Choroid plexus epithelial cell (primary cell): ENCODE results near the gene ENOX2.
"Not testable (repeated sequence)": the region's sequence is repeated elsewhere in the genome, so short reads cannot be mapped to it uniquely, and the experiment has no call there.

Experiments used
- DNase-seq: peaks from one replicate; pipeline ENCODE4 v3.0.0-alpha.2; 2010; ENCODE audit warnings: low read depth
- H3K4me3 ChIP-seq: 2 replicates; pipeline ENCODE4 v1.5.1; 2011; ENCODE audit warnings: low read depth, mild to moderate bottlenecking, control low read depth, low read length, moderate library complexity
- TF ChIP-seq, protein P1 (sequence below): conservative IDR thresholded peaks from 2 replicates; pipeline ENCODE4 v1.5.1; 2011; ENCODE audit warnings: low read depth, mild to moderate bottlenecking, control low read depth, inconsistent platforms, low read length, moderate library complexity

The ENOX2 gene, protein sequence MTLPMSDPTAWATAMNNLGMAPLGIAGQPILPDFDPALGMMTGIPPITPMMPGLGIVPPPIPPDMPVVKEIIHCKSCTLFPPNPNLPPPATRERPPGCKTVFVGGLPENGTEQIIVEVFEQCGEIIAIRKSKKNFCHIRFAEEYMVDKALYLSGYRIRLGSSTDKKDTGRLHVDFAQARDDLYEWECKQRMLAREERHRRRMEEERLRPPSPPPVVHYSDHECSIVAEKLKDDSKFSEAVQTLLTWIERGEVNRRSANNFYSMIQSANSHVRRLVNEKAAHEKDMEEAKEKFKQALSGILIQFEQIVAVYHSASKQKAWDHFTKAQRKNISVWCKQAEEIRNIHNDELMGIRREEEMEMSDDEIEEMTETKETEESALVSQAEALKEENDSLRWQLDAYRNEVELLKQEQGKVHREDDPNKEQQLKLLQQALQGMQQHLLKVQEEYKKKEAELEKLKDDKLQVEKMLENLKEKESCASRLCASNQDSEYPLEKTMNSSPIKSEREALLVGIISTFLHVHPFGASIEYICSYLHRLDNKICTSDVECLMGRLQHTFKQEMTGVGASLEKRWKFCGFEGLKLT

DNA sequence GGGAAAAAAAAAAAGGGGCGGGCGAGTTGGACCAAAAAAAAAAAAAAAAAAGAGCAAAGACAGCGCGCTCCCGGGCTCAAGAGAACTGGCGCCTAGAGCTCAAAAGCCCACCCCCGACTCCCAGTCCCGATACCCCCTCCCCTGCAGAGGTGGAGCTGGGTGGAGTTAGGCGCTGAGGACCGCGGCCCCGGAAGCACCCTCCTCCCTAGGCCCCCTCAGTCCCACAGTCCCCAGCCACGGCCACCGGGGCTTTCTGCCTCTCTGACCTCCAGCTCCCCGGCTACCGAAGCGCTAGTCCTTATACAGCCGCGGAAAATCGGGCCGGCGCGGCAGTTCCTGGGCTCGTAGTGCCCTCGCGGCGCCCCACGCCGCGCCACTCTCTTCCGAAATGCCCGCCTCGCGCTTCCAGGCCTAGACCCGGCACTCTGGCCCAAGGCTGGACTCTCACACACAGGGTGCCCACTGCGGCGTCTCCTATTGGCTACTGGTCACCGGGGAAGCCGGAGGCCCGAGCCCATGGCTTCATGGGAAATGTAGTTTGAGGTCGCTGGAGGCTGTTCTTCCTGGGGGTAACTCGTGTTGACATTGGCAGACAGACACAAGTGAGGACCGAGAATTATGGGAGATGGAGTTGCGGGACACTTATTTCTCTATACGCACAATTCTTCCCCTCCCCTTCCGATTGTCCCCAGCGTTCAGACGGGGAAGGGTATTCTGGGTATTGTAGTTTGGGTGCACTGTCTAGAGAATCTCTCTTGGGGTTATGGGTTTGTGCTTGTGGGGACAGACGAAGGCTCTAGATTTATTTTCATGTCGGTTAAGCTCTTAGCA is at the start of gene ENOX2:
TSS of gene ENOX2 (minus strand) at position 427 of the 831 bp plus-strand sequence. CDS start 199,993 bp downstream, outside the sequence.
- peak within 1 kb of the TSS; percentile 77 for H3K4me3 ChIP-seq
- DNase-seq, result peak; percentile 98
- TF ChIP-seq, protein P1, sequence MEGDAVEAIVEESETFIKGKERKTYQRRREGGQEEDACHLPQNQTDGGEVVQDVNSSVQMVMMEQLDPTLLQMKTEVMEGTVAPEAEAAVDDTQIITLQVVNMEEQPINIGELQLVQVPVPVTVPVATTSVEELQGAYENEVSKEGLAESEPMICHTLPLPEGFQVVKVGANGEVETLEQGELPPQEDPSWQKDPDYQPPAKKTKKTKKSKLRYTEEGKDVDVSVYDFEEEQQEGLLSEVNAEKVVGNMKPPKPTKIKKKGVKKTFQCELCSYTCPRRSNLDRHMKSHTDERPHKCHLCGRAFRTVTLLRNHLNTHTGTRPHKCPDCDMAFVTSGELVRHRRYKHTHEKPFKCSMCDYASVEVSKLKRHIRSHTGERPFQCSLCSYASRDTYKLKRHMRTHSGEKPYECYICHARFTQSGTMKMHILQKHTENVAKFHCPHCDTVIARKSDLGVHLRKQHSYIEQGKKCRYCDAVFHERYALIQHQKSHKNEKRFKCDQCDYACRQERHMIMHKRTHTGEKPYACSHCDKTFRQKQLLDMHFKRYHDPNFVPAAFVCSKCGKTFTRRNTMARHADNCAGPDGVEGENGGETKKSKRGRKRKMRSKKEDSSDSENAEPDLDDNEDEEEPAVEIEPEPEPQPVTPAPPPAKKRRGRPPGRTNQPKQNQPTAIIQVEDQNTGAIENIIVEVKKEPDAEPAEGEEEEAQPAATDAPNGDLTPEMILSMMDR, result peak; percentile 7

DNA sequence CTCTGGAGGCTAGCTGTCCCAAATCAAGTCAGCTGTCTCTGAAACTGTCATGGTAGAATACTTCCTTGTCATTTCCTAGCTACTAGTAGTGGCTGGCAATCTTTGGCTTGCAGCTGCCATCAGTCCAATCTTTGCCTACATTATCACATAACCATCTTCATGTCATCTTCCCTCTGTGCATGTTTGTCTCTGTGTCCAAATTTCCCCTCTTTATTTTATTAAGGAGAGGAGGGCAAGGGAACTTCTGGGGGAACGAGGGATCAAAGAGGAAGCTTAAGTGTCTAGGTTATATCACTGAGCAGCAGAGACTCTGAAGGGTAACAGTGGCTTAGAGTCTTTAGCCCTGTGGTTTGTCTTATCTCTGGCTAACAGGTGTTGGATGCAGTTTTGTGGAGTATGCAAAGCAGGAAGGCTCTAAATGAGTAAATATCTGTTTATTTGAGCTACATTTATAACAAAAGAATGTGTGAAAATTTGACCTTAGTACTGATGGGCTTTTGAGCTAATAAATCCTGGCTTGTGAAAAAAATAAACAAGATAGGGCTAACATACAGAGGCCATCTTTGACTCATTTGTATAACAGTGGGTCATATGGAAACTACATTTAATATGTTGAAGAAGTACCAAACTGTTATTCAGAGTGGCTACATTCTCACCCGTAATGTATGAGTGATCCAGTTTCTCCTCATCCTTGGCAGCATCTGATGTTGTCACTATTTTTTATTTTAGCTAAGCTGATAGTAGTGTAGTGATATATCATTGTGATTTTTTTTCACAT is 49.4 kb upstream of the ENOX2 start:
- TF ChIP-seq, protein P1, result no peak
- DNase-seq, result no peak
- no peak overlapping the region for H3K4me3 ChIP-seq

DNA sequence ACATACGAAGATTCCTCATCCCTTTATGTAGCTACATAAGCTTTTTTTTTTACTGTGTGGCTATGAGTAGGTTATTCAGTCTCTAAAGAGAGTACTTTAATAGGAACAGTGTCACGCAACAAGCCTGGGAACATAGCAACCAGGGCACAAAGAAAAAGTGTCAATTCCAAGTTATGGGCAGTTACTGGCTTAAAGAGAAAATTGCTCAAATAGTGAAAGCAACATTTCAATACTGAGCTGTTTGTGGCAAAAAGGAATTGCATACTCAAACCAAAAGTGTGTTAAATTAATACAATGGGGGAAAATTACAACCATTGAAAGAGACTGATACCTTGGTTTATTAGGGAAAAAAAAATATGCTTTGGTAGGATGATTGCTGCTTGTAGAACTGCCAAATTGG is 41.2 kb upstream of the ENOX2 start:
- no peak overlapping the region for H3K4me3 ChIP-seq
- DNase-seq, result no peak
- TF ChIP-seq, protein P1, result no peak

DNA sequence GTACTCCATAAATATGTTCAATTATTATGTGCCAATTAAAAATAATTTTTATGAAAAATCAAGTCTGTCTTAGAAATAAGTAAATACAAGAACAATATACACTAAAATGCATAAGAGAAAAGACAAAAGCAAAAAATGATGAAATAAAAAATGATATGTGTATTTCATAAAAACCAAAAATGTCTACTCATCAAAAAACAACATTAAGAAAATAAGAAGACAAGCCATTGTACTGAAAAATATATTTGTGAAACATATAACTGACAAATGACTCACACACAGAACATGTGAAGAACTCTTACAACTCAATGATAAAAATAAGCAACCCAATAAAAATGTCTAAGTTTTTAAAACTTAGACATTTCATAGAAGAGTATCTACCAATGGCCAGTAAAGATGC is 34.1 kb upstream of the ENOX2 start:
- H3K4me3 ChIP-seq, result no peak overlapping the region
- DNase-seq, result no peak
- TF ChIP-seq, protein P1, result no peak

DNA sequence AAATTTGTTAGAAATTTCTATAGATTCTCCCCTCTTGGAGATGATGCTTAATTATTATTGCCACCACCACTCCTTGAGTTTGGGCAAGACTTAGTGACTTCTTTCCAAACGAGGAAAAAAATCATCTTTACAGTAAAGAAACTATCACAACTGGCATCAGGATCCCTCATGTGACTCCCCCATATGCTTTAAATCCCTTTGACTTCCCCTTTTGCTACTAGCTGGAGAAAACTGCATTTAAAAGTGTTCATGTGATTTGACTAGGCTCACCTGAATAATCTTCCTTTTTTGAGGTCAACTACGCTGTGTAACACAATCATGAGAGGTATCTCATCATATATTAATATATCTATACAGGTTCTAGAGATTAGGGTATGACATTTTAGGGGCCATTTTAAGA is 30.3 kb upstream of the ENOX2 start:
- no peak for DNase-seq
- TF ChIP-seq, protein P1, result no peak
- no peak overlapping the region for H3K4me3 ChIP-seq

DNA sequence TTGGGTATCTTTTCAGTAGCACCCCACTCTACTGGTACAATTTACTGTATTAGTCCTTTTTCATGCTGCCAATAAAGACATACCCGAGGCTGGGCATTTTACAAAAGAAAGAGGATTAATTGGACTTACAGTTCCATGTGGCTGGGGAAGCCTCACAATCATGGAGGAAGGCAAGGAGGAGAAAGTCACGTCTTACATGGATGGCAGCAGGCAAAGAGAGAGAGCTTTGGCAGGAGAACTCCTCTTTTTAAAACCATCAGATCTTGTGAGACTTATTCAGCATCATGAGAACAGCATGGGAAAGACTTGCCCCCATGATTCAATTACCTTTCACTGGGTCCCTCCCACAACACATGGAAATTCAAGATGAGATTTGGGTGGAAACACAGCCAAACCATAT is 17.4 kb upstream of the ENOX2 start:
- DNase-seq, H3K4me3 ChIP-seq: not testable (repeated sequence)

DNA sequence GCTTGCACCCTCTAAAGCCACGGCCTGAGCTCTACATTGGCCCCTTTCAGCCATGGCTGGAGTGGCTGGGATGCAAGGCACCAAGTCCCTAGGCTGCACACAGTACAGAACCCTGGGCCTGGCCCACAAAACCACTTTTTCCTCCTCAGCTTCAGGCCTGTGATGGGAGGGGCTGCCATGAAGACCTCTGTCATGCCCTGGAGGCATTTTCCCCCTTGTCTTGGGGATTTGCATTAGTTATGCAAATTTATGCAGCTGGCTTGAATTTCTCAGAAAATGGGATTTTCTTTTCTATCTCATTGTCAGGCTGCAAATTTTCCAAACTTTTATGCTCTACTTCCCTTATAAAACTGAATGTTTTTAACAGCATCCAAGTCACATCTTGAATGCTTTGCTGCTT is 16.7 kb upstream of the ENOX2 start:
- DNase-seq, H3K4me3 ChIP-seq: not testable (repeated sequence)

DNA sequence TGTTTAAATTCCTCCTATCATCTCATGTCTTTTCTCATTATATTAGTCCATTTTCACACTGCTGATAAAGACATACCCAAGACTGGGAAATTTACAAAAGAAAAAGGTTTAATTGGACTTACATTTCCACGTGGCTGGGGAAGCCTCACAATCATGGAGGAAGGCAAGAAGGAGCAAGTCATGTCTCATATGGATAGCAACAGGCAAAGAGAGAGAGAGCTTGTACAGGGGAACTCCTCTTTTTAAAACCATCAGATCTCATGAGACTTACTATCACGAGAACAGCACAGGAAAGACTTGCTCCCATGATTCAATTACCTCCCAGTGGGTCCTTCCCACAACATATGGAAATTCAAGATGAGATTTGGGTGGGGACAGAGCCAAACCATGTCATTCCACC is 15.5 kb upstream of the ENOX2 start:
- not testable (repeated sequence) for DNase-seq, H3K4me3 ChIP-seq
